OCI-M1 (cell line): Measurements from ENCODE around the gene ADAMTS14.
"Not testable (repeated sequence)": the region's sequence is repeated elsewhere in the genome, so short reads cannot be mapped to it uniquely, and the experiment has no call there.

Experiments
- DNase-seq: peaks from one replicate; lab custom pipeline; 2025; lab: John Stamatoyannopoulos, UW

The ADAMTS14 gene

GRCh38 chr10:70658582-70659136 is 13.6 kb upstream of the ADAMTS14 start:
- DNase-seq = no peak

GRCh38 chr10:70659306-70659705 is 13.0 kb upstream of the ADAMTS14 start:
- no peak for DNase-seq

GRCh38 chr10:70660722-70661121 is 11.6 kb upstream of the ADAMTS14 start:
- DNase-seq = peak; percentile 28

- DNase-seq = no peak
Measured at GRCh38 chr10:70661623-70662361, 10.5 kb upstream of the ADAMTS14 start.

GRCh38 chr10:70662362-70663220 is 9.7 kb upstream of the ADAMTS14 start:
- DNase-seq = no peak

GRCh38 chr10:70663458-70664409 is 8.6 kb upstream of the ADAMTS14 start:
- DNase-seq = not testable (repeated sequence)

- peak; percentile 72 for DNase-seq
Measured at GRCh38 chr10:70664702-70665195, 7.6 kb upstream of the ADAMTS14 start.

- peak; percentile 99 for DNase-seq
Measured at GRCh38 chr10:70666960-70667798, 5.1 kb upstream of the ADAMTS14 start.

GRCh38 chr10:70667818-70668217 is 4.5 kb upstream of the ADAMTS14 start:
- DNase-seq = peak; percentile 55

GRCh38 chr10:70668454-70668970 is 3.8 kb upstream of the ADAMTS14 start:
- no peak for DNase-seq

GRCh38 chr10:70669015-70669414 is 3.3 kb upstream of the ADAMTS14 start:
- no peak for DNase-seq

- no peak for DNase-seq
Measured at GRCh38 chr10:70669732-70670317, 2.5 kb upstream of the ADAMTS14 start.

- DNase-seq = no peak
Measured at GRCh38 chr10:70671619-70672164, 614 bp upstream of the ADAMTS14 start.

GRCh38 chr10:70673043-70673928 is 980 bp downstream of the ADAMTS14 start:
- peak; percentile 62 for DNase-seq

GRCh38 chr10:70673929-70674559 is 1.7 kb downstream of the ADAMTS14 start:
- no peak for DNase-seq

- DNase-seq = no peak
Measured at GRCh38 chr10:70674560-70675495, 2.5 kb downstream of the ADAMTS14 start.
